HepG2 (cell line): ENCODE measurements around the gene UQCC2. TPM values are rescaled to one million over a fixed set of nuclear protein-coding genes. Genes with fewer than 3 reads are reported as not detected.

Experiments used
- ATAC-seq: fragments of 200-7000 bp; cut with Tn5 transposase; 3 replicates; pipeline ENCODE4 v1.9.1; 2020; ENCODE audit warnings: mild to moderate bottlenecking, moderate library complexity
- BruUV-seq: library from RNA; stranded (reverse); fragments of 400-500 nt; replicated peaks from 2 replicates; lab custom pipeline; 2021; lab: Mats Ljungman, UMichigan
- CTCF ChIA-PET: fragments of 300-600 bp; formaldehyde crosslinking; extraction: SDS; loops from one replicate; lab custom pipeline; 2021; ENCODE audit warnings: low total read pairs, inconsistent platforms, low intra/inter-chr PET ratio; lab: Yijun Ruan, JAX
- POLR2A ChIA-PET: fragments of 350-600 bp; sonication (Branson Sonifier 250); formaldehyde crosslinking; loops from one replicate; lab custom pipeline; 2020; ENCODE audit warnings: antibody characterized with exemption, inconsistent platforms; lab: Yijun Ruan, JAX
- DNase-seq: peaks from one replicate; pipeline ENCODE4 v3.0.0-alpha.2; 2015; ENCODE audit warnings: low spot score
- FAIRE-seq: peaks from 3 replicates; lab custom pipeline; 2011; peaks lifted over from hg19 to GRCh38; lab: Jason Lieb, UNC
- H2AFZ ChIP-seq: one replicate; pipeline ENCODE4 v1.6.1; 2011; ENCODE audit warnings: low read length, inconsistent platforms
- H3K27ac ChIP-seq: fragments of 300-600 bp; 3 replicates; pipeline ENCODE4 v1.8.0; 2011; ENCODE audit warnings: mixed run types, mild to moderate bottlenecking, mixed read lengths, low read length, inconsistent platforms; ENCODE audit not compliant: insufficient read depth; ENCODE audit errors: extremely low read length
- H3K27me3 ChIP-seq, 2 experiments: fragments of 200-600 bp in 1 of 2; 2 replicates in 1 of 2; 3 replicates in 1 of 2; pipeline versions ENCODE4 v1.6.0 to v1.8.0; 2011; ENCODE audit warnings: low read length in 2 of 2, mild to moderate bottlenecking in 2 of 2, moderate library complexity in 2 of 2, inconsistent platforms in 1 of 2; ENCODE audit not compliant: insufficient read depth in 2 of 2, control insufficient read depth in 1 of 2
- H3K36me3 ChIP-seq, 2 experiments: fragments of 200-600 bp in 1 of 2; replicated peaks in 1 of 2; 2 replicates in 1 of 2; 3 replicates in 1 of 2; pipeline versions ENCODE4 v1.5.1 to v1.8.0; 2011; ENCODE audit warnings: low read length in 2 of 2, inconsistent platforms in 1 of 2; ENCODE audit not compliant: insufficient read depth in 2 of 2, control insufficient read depth in 1 of 2
- H3K4me1 ChIP-seq: 2 replicates; pipeline ENCODE4 v1.5.1; 2012; ENCODE audit warnings: low read length, inconsistent platforms; ENCODE audit not compliant: insufficient read depth
- H3K4me2 ChIP-seq: 2 replicates; pipeline ENCODE4 v1.6.0; 2011; ENCODE audit warnings: low read depth, low read length, inconsistent platforms
- H3K4me3 ChIP-seq, 3 experiments: fragments of 200-600 bp in 1 of 3; sonication (generic), shearing (Covaris generic) in 1 of 3; replicated peaks in 1 of 3; 2 replicates each; pipeline ENCODE4 v1.5.1; 2011 to 2016; ENCODE audit warnings: low read length in 3 of 3, inconsistent platforms in 2 of 3, low read depth in 2 of 3, mild to moderate bottlenecking in 2 of 3, control low read depth in 1 of 3, mixed read lengths in 1 of 3; ENCODE audit not compliant: insufficient read depth in 1 of 3
- H3K79me2 ChIP-seq: one replicate; pipeline ENCODE4 v1.6.1; 2011; ENCODE audit warnings: low read length, inconsistent platforms; ENCODE audit not compliant: insufficient read depth
- H3K9ac ChIP-seq: 2 replicates; pipeline ENCODE4 v1.6.0; 2011; ENCODE audit warnings: mild to moderate bottlenecking, low read depth, low read length, inconsistent platforms; ENCODE audit not compliant: insufficient read depth
- H3K9me3 ChIP-seq: 2 replicates; pipeline ENCODE4 v1.5.1; 2012; ENCODE audit warnings: mild to moderate bottlenecking, low read length
- H4K20me1 ChIP-seq: 2 replicates; pipeline ENCODE4 v1.6.0; 2011; ENCODE audit warnings: inconsistent platforms, mild to moderate bottlenecking, low read length, moderate library complexity; ENCODE audit not compliant: insufficient read depth
- ARID3A ChIP-seq: IDR thresholded peaks from 2 replicates; pipeline ENCODE4 v1.6.1; 2012; ENCODE audit warnings: low read depth, low read length, improper control_type of control experiment
- HNF1A ChIP-seq, 2 experiments: sonication (generic) in 1 of 2; formaldehyde crosslinking in 1 of 2; IDR thresholded peaks; 2 replicates each; pipeline versions ENCODE4 v1.4.0 to v1.6.1; 2016 to 2020; ENCODE audit warnings: borderline replicate concordance in 1 of 2, low read depth in 1 of 2, mild to moderate bottlenecking in 1 of 2, missing genetic modification reagents in 1 of 2
- HNF4G ChIP-seq, 2 experiments: sonication (generic) in 1 of 2; formaldehyde crosslinking in 1 of 2; IDR thresholded peaks; 2 replicates each; pipeline versions ENCODE4 v1.4.0 to v1.6.1; 2011 to 2020; ENCODE audit warnings: borderline replicate concordance in 2 of 2, low read depth in 2 of 2, mild to moderate bottlenecking in 2 of 2, low read length in 1 of 2, missing genetic modification reagents in 1 of 2, moderate library complexity in 1 of 2
- MED8 ChIP-seq: sonication (generic); formaldehyde crosslinking; IDR thresholded peaks from 2 replicates; pipeline ENCODE4 v1.8.1; 2023; ENCODE audit warnings: mild to moderate bottlenecking, missing genetic modification reagents; ENCODE audit not compliant: insufficient replicate concordance
- RFXAP ChIP-seq: sonication (generic); formaldehyde crosslinking; IDR thresholded peaks from 2 replicates; pipeline ENCODE4 v1.4.0; 2020; ENCODE audit warnings: missing genetic modification reagents, borderline replicate concordance
- SIX1 ChIP-seq: sonication (generic); formaldehyde crosslinking; IDR thresholded peaks from 2 replicates; pipeline ENCODE4 v1.4.0; 2020; ENCODE audit warnings: missing genetic modification reagents, borderline replicate concordance
- SNAPC2 ChIP-seq: sonication (generic); formaldehyde crosslinking; IDR thresholded peaks from 2 replicates; pipeline ENCODE4 v1.8.1; 2022; ENCODE audit warnings: mild to moderate bottlenecking, missing genetic modification reagents
- TRIM24 ChIP-seq: sonication (generic); formaldehyde crosslinking; IDR thresholded peaks from 2 replicates; pipeline ENCODE4 v1.8.0; 2022; ENCODE audit warnings: mild to moderate bottlenecking, missing genetic modification reagents
- ZNF550 ChIP-seq: sonication (generic); formaldehyde crosslinking; IDR thresholded peaks from 2 replicates; pipeline ENCODE4 v1.4.0; 2020; ENCODE audit warnings: mild to moderate bottlenecking, missing genetic modification reagents, borderline replicate concordance
- ZNF839 ChIP-seq: sonication (generic); formaldehyde crosslinking; IDR thresholded peaks from 2 replicates; pipeline ENCODE4 v1.4.0; 2020; ENCODE audit warnings: missing genetic modification reagents, mild to moderate bottlenecking, borderline replicate concordance
- ZNF891 ChIP-seq: sonication (generic); formaldehyde crosslinking; IDR thresholded peaks from 2 replicates; pipeline ENCODE4 v1.5.0; 2020; ENCODE audit warnings: mild to moderate bottlenecking, missing genetic modification reagents
- WGBS: methylation state at CpG from one replicate; pipeline ENCODE4 v1.1.6; 2017; ENCODE audit warnings: low lambda C conversion rate; 5-methylcytosine and 5-hydroxymethylcytosine counted together
- in situ Hi-C: cut with HindIII; loops from 2 replicates; pipeline ENCODE4 v1.10.0; 2017; ENCODE audit warnings: low pct_unique_long_range_greater_than_20kb; ENCODE audit not compliant: extremely low pct_ligation_motif_present
- intact Hi-C: fragments of 100-400 bp; cut with micrococcal nuclease; formaldehyde crosslinking; loops from one replicate; pipeline ENCODE4 v1.10.0; 2022; ENCODE audit not compliant: unreplicated experiment
- polyA plus RNA-seq, 8 experiments: library from polyadenylated mRNA; depleted of rRNA in 3 of 8; stranded (reverse) in 7 of 8; unstranded in 1 of 8; fragments of >200 nt; fragmentation: Illumina TruSeq in 4 of 8; extraction: Trizol in 4 of 8; gene quantifications; 2 replicates each; pipeline versions ENCODE4 v1.2.1 to v1.2.3, GENCODE V29; 2011 to 2016; ENCODE audit warnings: low read depth in 4 of 8, missing spikeins in 1 of 8, mixed read lengths in 1 of 8; ENCODE audit not compliant: insufficient read depth in 1 of 8
- total RNA-seq, 5 experiments: library from RNA; depleted of rRNA; stranded (reverse); fragments of >200 nt; fragmentation: Illumina TruSeq; extraction: Trizol; gene quantifications; 2 replicates each; pipeline ENCODE4 v1.2.3, GENCODE V29; 2016; ENCODE audit warnings: low read depth in 1 of 5

Gene UQCC2
- total and polyA plus RNA-seq, 2 of the 13 experiments (the other 11 are each of a cell fraction or from before 2014, with no cell fraction given), result 82.4 to 238 TPM

- FAIRE-seq (no peak), DNase-seq (no peak), ATAC-seq (no peak)
- peaks cover 0 to 4% of the 10 kb centered on the region in 2 experiments; a peak in 3 of 5 replicates for H3K36me3 ChIP-seq
- no peak overlapping the region for H3K4me3 ChIP-seq
- ChIA-PET POLR2A (interaction anchor here (1.1 kb wide), 1 partner anchor 80 kb away, joined by 3 read pairs; no protein-coding TSS in a partner anchor), CTCF (no interaction called here)
- H3K9me3 ChIP-seq, result no peaks in the 10 kb centered on the region
- intact Hi-C loops (no loop called here), in situ Hi-C loops (loop anchor here (5.0 kb wide), 1 partner anchor 83 kb away; no protein-coding TSS in a partner anchor)
- WGBS, result 91% methylated on average over 17 of the region's 21 CpGs
- H3K9ac ChIP-seq, result no peak overlapping the region
- no peak overlapping the region for H2AFZ ChIP-seq
- no peaks in the 10 kb centered on the region for H3K79me2 ChIP-seq
- no peak for TF ChIP-seq SIX1 (CRISPR knock-in tag)
- no peak for TF ChIP-seq ZNF550 (CRISPR knock-in tag)
- no peak for TF ChIP-seq ZNF891 (CRISPR knock-in tag)
- no peak for TF ChIP-seq MED8 (CRISPR knock-in tag)
- no peak for TF ChIP-seq HNF4G (IDR thresholded peaks at IDR 0.05; ENCODE audit: borderline replicate concordance, low read depth, low read length)
- TF ChIP-seq HNF4G (CRISPR knock-in tag; IDR thresholded peaks at IDR 0.05; ENCODE audit: borderline replicate concordance, low read depth), result no peak
- TF ChIP-seq SNAPC2 (CRISPR knock-in tag), result no peak
- no peak overlapping the region for H3K27ac ChIP-seq
- no TSS peak for BruUV-seq
- no peaks in the 10 kb centered on the region for H3K27me3 ChIP-seq
- no peaks in the 10 kb centered on the region for H3K4me1 ChIP-seq
- H3K4me2 ChIP-seq, result no peak overlapping the region
- H4K20me1 ChIP-seq, result no peaks in the 10 kb centered on the region
Observed at GRCh38 chr6:33670086-33670660, 41.3 kb downstream of the UQCC2 start.

- Histone ChIP-seq H3K27me3 (no peaks in the 10 kb centered on the region), H3K4me1 (no peaks in the 10 kb centered on the region), H3K27ac (no peak overlapping the region), H3K4me3 (no peak overlapping the region), H3K4me2 (no peak overlapping the region), H3K9me3 (no peaks in the 10 kb centered on the region), H3K36me3 (peaks cover 0 to 4% of the 10 kb centered on the region in 2 experiments; a peak in 3 of 5 replicates), H4K20me1 (no peaks in the 10 kb centered on the region), H3K9ac (no peak overlapping the region), H2AFZ (no peak overlapping the region), H3K79me2 (no peaks in the 10 kb centered on the region)
- ChIA-PET CTCF (no interaction called here), POLR2A (interaction anchor here (1.9 kb wide), 1 partner anchor 79 kb away, joined by 5 read pairs; no protein-coding TSS in a partner anchor)
- in situ Hi-C loops, result no loop called here
- no TSS peak for BruUV-seq
- WGBS, result 82% methylated on average over 17 of the region's 17 CpGs
- no peak for ATAC-seq
- no peak for DNase-seq
- no peak for FAIRE-seq
- intact Hi-C loops, result no loop called here
- TF ChIP-seq ARID3A (no peak), TRIM24 (CRISPR knock-in tag) (no peak), HNF1A (IDR thresholded peaks at IDR 0.05; ENCODE audit: low read depth) (no peak), HNF1A (CRISPR knock-in tag; IDR thresholded peaks at IDR 0.05; ENCODE audit: borderline replicate concordance) (no peak), ZNF839 (CRISPR knock-in tag) (no peak), RFXAP (CRISPR knock-in tag) (no peak)
Observed at GRCh38 chr6:33668914-33669313, 42.6 kb downstream of the UQCC2 start.
